Stimulated activated CD4-positive, alpha-beta T cell treated with anti-CD3 and anti-CD28 coated beads, Interleukin-2, amount 100 ng/mL, for 24 hours (primary cell): Measurements from ENCODE around the gene FAR1.
A peak's percentile ranks its signal among the peaks of the same experiment; 100 is the strongest.

Experiments used
- DNase-seq, 2 donors: peaks; one replicate each; pipeline ENCODE4 v3.0.0-alpha.2; 2020

Gene FAR1

GRCh38 chr11:13669544-13670488 lies 1.3 kb downstream of the FAR1 start:
- DNase-seq, result peak in 1 of 2 donors; percentile 22

GRCh38 chr11:13672576-13673210 lies 4.2 kb downstream of the FAR1 start:
- no peak for DNase-seq

- DNase-seq, result no peak
These were observed 6.5 kb downstream of the FAR1 start for GRCh38 chr11:13674799-13675509.

GRCh38 chr11:13676576-13676975 lies 8.1 kb downstream of the FAR1 start:
- no peak for DNase-seq

DNA sequence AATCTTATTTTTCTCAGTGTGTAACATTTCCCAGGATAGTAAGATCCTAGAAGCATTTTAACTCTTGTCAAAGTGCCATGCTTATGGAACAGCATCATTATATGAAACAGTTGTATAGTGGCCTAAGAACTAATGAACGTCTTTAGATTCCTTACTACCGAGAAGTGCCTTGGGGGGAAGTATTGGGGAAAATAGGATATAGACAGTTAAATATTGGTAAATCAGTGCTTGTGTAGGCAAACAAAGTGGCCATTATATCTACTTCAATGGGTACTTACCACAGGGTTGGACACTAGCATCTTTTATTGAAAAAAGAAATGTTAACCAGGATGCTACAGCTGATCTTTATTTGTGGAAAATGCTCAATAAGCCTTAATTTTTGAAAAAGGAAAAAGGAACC lies 11.3 kb downstream of the FAR1 start:
- no peak for DNase-seq

DNA sequence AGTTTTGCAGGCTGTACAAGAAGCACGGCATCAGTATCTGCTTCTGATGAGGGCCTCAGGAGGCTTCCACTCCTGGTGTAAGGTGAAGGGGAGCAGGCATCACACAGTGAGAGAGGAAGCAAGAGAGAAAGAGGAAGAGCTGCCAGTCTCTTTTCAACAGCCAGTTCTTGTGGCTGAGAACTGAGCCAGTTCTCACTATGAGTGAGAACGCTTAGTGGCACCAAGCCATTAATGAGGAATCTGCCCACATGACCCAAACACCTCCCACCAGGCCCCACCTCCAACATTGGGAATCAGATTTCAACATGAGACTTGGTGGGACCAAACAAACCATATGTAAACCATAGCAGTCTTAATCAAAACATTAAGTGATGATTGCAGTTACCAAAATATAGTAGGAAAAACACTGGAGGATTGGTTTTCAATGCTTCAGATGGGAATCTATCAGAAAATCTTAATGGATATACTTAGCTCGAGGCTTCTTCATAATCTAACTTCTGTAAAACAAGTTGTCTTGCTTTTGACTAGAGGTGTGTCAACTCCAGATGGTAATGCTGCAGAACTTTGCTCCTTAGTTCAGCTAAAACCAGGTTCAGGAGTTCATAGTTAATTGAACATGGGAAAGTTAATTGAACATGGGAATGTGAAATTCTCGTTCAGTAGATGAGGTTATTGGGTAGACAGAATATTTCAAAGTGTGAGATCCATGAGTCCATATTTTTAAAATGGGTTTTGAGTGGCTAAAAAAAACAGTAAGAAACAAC lies 12.2 kb downstream of the FAR1 start:
- no peak for DNase-seq

DNA sequence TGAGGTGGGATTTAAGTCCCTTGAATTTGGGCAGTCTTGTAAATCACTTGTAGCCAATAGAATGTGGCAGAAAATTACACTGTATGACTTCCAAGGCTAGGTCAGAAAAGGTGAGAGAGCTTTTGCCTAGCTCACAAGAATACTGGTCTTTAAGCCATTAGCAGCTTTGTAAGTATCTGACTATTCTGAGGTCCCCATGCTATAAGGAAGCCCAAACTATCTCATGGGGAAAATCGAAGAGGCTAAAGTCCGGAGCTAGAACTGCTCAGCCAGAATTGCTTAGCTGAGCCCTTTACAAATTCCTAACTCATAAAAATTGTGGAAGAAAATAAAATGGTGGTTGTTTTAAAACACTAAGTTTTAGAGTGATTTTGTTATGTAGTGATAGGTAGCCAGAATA lies 13.0 kb downstream of the FAR1 start:
- DNase-seq, result no peak

DNA sequence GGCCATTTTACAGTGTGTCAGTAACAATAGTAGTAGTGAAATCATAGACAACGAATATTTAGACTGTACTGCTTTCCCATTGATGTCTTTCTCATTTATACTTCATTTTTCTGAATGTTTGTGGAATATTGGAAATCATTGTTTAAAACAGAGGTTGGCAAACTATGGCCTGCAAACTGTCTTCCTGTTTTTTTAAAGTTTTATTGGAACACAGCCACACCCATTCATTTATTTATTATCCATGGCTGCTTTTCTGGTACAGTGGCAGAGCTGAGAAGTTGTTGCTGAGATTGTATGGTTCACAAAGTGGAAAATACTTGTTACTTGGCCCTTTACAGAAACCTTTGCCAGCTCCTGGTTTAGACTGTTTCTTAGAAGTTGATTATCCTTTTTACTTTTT lies 13.7 kb downstream of the FAR1 start:
- DNase-seq, result no peak

GRCh38 chr11:13685461-13686108 lies 17.1 kb downstream of the FAR1 start:
- DNase-seq, result no peak

DNA sequence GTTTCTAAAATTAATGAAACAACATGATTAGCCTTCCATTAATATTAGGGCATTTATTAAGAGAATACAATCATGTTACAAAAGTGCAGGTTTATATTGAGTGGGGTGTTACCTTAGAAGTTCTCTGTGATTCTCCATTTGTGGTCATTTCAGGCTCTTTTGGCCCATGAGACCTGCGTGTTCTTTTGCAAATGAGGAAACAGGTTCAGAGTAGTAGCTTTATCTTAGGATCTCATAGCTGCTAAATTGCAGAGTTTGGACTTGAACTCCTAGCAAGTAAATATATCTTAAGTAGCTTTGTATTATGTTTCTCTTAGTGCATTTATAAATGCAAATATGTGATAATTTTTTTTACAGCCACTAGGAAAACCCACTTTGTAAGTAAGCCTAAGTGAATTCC lies 18.3 kb downstream of the FAR1 start:
- no peak for DNase-seq

GRCh38 chr11:13687271-13687670 lies 18.8 kb downstream of the FAR1 start:
- DNase-seq, result no peak

DNA sequence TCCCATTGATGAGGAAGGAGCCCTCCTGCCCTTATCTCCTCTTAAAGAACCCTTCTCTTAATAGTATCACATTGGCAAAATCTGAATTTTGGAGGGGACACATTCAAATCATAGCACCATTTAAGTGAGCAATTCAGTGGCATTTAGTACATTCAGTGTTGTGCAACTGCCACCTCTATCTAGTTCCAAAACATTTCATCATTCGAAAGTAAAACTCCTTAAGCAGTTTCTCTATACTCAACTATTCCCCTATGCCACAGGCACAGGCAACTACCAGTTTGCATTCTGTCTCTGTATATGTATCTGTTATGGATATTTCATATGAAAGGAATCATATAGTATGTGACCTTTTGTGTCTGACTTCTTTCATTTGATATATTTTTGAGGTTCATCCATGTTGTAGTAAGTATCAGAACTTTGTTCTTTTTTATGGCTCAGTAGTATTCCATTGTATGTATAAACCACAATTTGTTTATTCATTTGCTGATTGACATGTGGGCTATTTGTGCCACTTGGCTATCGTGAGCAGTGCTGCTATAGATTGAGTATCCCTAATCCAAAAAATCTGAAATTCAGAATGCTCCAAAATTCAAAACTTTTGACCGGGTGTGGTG lies 22.9 kb downstream of the FAR1 start:
- no peak for DNase-seq

DNA sequence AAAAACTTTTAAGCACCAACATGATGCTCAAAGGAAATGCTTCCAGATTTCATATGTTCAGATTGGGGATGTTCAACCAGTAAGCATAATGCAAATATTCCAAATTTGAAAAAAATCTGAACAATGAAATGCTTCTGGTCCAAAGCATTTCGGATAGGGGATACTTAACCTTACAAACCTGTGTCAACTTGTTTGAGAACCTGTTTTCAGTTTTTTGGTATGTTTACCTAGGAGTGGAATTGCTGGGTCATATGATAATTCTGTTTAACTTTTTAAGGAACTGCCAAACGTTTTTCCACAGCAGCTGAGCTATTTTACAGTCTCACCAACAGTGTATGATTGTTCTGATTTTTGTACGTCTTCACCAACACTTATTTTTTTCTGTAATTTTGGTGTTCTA lies 23.7 kb downstream of the FAR1 start:
- DNase-seq, result no peak

DNA sequence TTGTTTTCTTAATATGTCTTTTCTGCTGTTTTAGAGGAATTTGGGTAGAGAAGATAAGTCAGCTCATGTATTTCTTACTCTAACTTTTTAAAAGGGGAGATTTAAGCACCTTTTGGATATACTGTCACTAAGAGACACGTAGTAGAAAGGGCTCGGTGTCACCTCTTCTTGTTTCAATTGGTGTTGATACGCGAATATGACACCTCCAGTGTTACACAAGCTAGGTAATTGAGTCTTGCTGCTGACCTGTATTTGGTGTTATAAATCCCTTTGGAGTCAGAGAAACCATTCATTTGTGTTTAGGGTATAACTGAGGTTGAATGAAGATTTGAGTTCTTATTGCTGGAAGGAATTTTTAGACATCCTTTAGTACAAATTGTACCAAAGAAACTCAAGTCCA lies 25.6 kb downstream of the FAR1 start:
- no peak for DNase-seq

DNA sequence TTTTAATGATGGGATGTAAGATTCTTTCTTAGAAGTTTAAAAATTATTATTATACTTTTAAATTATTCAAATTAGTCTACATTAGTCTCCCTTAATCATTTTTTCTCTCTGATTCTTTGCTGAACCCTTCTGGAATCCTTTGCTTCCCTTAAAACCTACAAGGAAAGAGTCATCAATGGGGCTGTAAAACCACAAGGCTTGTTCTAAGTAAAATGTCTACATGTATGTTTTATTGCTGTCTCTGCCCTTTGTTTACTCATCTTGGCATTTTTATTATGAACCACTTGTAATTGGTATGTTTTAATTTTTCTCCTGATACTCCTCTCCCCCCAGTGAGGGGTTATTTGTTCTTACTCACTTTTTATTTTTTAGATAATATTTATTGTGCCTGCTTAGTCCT lies 27.4 kb downstream of the FAR1 start:
- no peak for DNase-seq

DNA sequence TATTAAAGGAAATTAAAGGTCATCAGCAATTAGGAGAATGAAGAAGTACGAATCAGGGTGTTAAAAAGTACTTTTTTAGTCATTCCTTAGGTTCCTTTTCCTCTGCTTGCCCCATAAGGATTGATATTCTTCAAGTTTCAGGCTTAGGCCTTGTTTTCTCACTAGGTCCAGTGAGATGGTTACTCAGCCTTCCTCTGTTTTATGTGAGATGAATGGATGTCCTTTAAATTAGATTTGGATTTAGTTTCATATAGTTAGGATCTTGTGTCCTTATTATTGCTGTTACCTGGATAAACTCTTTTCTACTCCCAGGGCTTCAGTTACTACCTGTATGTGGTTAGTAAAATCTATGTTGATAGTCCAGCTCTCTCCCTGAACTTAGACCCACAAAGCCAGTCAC lies 29.2 kb downstream of the FAR1 start:
- no peak for DNase-seq

- no peak for DNase-seq
These were observed 29.7 kb downstream of the FAR1 start for GRCh38 chr11:13698132-13698531.

DNA sequence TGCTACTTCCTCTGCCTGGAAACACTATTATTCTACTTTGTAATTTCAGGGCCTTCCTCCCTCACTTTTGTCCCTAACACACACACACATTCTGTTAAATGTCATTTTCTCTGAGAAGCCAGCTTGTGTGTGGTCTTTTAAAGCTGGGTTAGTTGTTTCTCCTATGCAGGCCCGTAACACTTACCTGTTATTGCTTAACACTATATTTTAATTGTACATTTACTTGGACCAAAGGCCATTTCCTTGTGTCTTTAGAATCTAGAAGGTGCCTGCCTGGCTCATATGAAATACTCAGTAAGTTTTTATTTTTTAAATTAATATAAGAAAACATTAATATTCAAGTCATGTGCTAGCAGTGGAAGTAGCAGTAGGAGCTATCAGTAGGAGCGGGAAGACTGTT lies 30.6 kb downstream of the FAR1 start:
- DNase-seq, result no peak

DNA sequence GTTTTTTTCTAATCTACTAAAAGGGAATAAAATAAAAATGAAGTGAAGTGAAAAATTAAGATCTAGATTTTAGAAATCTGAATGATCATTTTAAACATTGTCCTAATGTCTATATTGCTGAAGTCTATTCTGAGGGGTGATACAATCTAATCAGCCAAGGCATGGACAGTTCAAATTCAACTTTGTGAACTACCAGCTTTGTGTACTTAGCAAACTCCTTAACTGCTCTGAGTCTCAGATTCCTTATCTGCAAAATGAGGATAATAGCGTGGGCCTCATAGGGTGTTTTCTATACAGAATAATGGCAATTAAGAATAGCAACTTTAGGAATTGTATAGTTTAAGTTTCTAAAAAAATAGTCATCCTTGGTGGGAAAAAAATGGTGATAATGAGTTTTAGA lies 31.4 kb downstream of the FAR1 start:
- DNase-seq, result no peak

GRCh38 chr11:13701506-13701905 lies 33.0 kb downstream of the FAR1 start:
- no peak for DNase-seq

DNA sequence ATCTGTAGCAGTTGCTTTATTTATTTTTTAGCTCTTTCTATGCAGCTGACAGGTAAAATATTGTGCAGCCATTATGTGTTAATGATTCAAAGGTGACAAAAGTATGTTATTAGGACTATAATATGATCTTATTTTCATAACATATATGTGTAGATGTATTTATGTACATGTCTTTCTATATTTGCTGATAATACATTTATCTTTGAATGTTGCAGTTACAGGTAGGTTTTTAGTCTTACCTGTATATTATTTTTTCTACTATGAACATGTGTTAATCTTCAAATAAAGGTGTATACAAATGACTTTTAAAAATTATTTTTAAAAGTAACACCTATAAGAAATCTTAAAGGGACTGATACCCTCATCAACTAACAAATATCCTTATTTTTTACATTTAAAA lies 33.6 kb downstream of the FAR1 start:
- no peak for DNase-seq

DNA sequence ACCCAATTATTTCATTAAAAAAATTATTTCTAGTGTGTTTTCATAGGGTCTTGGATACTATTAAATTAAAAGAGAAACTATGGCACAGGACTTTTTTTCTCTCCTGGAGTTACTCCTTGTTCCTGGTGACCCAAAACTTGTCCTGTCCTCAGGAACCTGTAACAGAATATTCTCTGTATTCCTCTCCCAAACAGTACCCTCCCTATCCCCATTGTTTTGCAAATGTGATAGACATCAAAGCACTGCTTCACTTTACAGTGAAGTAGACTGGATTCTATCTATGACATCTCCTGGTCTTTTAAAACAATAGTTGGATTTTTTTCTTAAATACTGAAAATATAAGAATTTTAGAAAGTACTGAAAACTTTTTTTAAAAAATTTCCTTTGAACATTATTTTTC lies 37.2 kb downstream of the FAR1 start:
- no peak for DNase-seq
